Left ventricle myocardium inferior (tissue), 1 donor: ENCODE results near the gene PTMA. TPM values are rescaled to one million over a fixed set of nuclear protein-coding genes. Genes with fewer than 3 reads are reported as not detected.

ENCODE experiments used
- DNase-seq: peaks from one replicate; pipeline ENCODE4 v3.0.0-alpha.2; 2020
- H3K27ac ChIP-seq: fragments of 200-600 bp; replicated peaks from 2 replicates; pipeline ENCODE4 v1.8.0; 2021
- H3K27me3 ChIP-seq: fragments of 200-600 bp; 2 replicates; pipeline ENCODE4 v1.8.0; 2021; ENCODE audit warnings: low read depth
- H3K36me3 ChIP-seq: fragments of 200-600 bp; 2 replicates; pipeline ENCODE4 v1.8.0; 2021
- H3K4me1 ChIP-seq: fragments of 200-600 bp; 2 replicates; pipeline ENCODE4 v1.8.0; 2021
- H3K4me3 ChIP-seq: fragments of 200-600 bp; 2 replicates; pipeline ENCODE4 v1.8.0; 2021; ENCODE audit warnings: mild to moderate bottlenecking, moderate library complexity
- H3K9me3 ChIP-seq: fragments of 200-600 bp; replicated peaks from 2 replicates; pipeline ENCODE4 v1.8.0; 2021
- CTCF ChIP-seq: fragments of 200-600 bp; IDR thresholded peaks from 2 replicates; pipeline ENCODE4 v1.8.0; 2021; ENCODE audit warnings: antibody characterized with exemption, mild to moderate bottlenecking, borderline replicate concordance
- intact Hi-C: fragments of 100-400 bp; cut with micrococcal nuclease; formaldehyde crosslinking; loops from one replicate; pipeline ENCODE4 v1.11.0; 2022
- total RNA-seq: library from RNA; stranded (reverse); fragmentation: NEBNext Ultra II Directional; extraction: Animal tissue kit (Norgen Biotek cat#: 25700); gene quantifications from one replicate; pipeline ENCODE4 v1.2.1, GENCODE V29; 2021
- donor health status: DM: no; HTN: yes; CAD: no; lungs with severe emphysema.

Gene PTMA
- total RNA-seq, 1 donor from 2014 or later: 209 TPM

GRCh38 chr2:231679908-231680284 lies 28.4 kb upstream of the PTMA start:
- Histone ChIP-seq H3K27ac (peak overlapping the region; percentile 92), H3K36me3 (no peaks in the 10 kb centered on the region), H3K4me1 (peaks cover 44% of the 10 kb centered on the region), H3K4me3 (no peak overlapping the region), H3K27me3 (no peaks in the 10 kb centered on the region), H3K9me3 (no peaks in the 10 kb centered on the region)
- intact Hi-C loops: no loop called here
- TF ChIP-seq CTCF: no peak
- no peak for DNase-seq

GRCh38 chr2:231680285-231680991 lies 27.9 kb upstream of the PTMA start:
- intact Hi-C loops: no loop called here
- TF ChIP-seq CTCF: no peak

GRCh38 chr2:231680992-231681852 lies 27.1 kb upstream of the PTMA start:
- Histone ChIP-seq H3K4me1 (peaks cover 40% of the 10 kb centered on the region), H3K9me3 (no peaks in the 10 kb centered on the region), H3K27ac (peak overlapping the region; percentile 92), H3K36me3 (no peaks in the 10 kb centered on the region), H3K4me3 (peak overlapping the region; percentile 71), H3K27me3 (no peaks in the 10 kb centered on the region)
- intact Hi-C loops: no loop called here
- no peak for TF ChIP-seq CTCF
- peak; percentile 92 for DNase-seq

More at GRCh38 chr2:231680285-231680991, 27.9 kb upstream of the PTMA start:
- DNase-seq: no peak
- peak overlapping the region; percentile 92 for H3K27ac ChIP-seq
- H3K36me3 ChIP-seq: no peaks in the 10 kb centered on the region
- peak overlapping the region; percentile 71 for H3K4me3 ChIP-seq
- H3K9me3 ChIP-seq: no peaks in the 10 kb centered on the region
- peaks cover 40% of the 10 kb centered on the region for H3K4me1 ChIP-seq
- no peaks in the 10 kb centered on the region for H3K27me3 ChIP-seq

- Histone ChIP-seq H3K4me1 (peaks cover 48% of the 10 kb centered on the region), H3K4me3 (no peak overlapping the region), H3K27me3 (no peaks in the 10 kb centered on the region), H3K27ac (peak overlapping the region; percentile 92), H3K36me3 (no peaks in the 10 kb centered on the region), H3K9me3 (no peaks in the 10 kb centered on the region)
- intact Hi-C loops: no loop called here
- DNase-seq: no peak
- no peak for TF ChIP-seq CTCF
Measured at GRCh38 chr2:231682603-231683291, 25.6 kb upstream of the PTMA start.

- intact Hi-C loops: no loop called here
- no peak overlapping the region for H3K4me3 ChIP-seq
- no peak for TF ChIP-seq CTCF
- H3K36me3 ChIP-seq: no peaks in the 10 kb centered on the region
- H3K27ac ChIP-seq: peak overlapping the region; percentile 54
- H3K27me3 ChIP-seq: no peaks in the 10 kb centered on the region
- no peaks in the 10 kb centered on the region for H3K9me3 ChIP-seq
- peaks cover 45% of the 10 kb centered on the region for H3K4me1 ChIP-seq
- DNase-seq: no peak
Measured at GRCh38 chr2:231683292-231684235, 24.8 kb upstream of the PTMA start.
